GM15510 (cell line): Measurements from ENCODE around the gene GCAT.
A peak's percentile ranks its signal among the peaks of the same experiment; 100 is the strongest.

Experiments
- POLR2A ChIP-seq: IDR thresholded peaks from 3 replicates; pipeline ENCODE4 v1.6.1; 2011; ENCODE audit warnings: borderline replicate concordance; ENCODE audit not compliant: insufficient read length; ENCODE audit errors: extremely low read depth

The GCAT gene

GRCh38 chr22:37807410-37808293 lies at the start of gene GCAT:
Gene GCAT (plus strand): TSS chr22:37807934. CDS start chr22:37807968, 34 bp downstream.
- peak; percentile 58 for TF ChIP-seq POLR2A

- no peak for TF ChIP-seq POLR2A
These were observed 49.0 kb upstream of the GCAT start for GRCh38 chr22:37758694-37759093.

- no peak for TF ChIP-seq POLR2A
These were observed 48.5 kb upstream of the GCAT start for GRCh38 chr22:37759281-37759680.

GRCh38 chr22:37760152-37760551 lies 47.6 kb upstream of the GCAT start:
- no peak for TF ChIP-seq POLR2A

- TF ChIP-seq POLR2A: no peak
These were observed 45.3 kb upstream of the GCAT start for GRCh38 chr22:37762389-37762836.

GRCh38 chr22:37763012-37763411 lies 44.7 kb upstream of the GCAT start:
- no peak for TF ChIP-seq POLR2A

- no peak for TF ChIP-seq POLR2A
These were observed 44.1 kb upstream of the GCAT start for GRCh38 chr22:37763652-37764051.

GRCh38 chr22:37764622-37765021 lies 43.1 kb upstream of the GCAT start:
- TF ChIP-seq POLR2A: no peak

- no peak for TF ChIP-seq POLR2A
These were observed 42.2 kb upstream of the GCAT start for GRCh38 chr22:37765498-37765897.

GRCh38 chr22:37765953-37766576 lies 41.7 kb upstream of the GCAT start:
- no peak for TF ChIP-seq POLR2A

- TF ChIP-seq POLR2A: no peak
These were observed 39.5 kb upstream of the GCAT start for GRCh38 chr22:37768273-37768672.

GRCh38 chr22:37769056-37769455 lies 38.7 kb upstream of the GCAT start:
- TF ChIP-seq POLR2A: no peak

GRCh38 chr22:37771081-37771480 lies 36.7 kb upstream of the GCAT start:
- no peak for TF ChIP-seq POLR2A

- TF ChIP-seq POLR2A: no peak
These were observed 35.9 kb upstream of the GCAT start for GRCh38 chr22:37771702-37772427.

- no peak for TF ChIP-seq POLR2A
These were observed 33.0 kb upstream of the GCAT start for GRCh38 chr22:37774728-37775127.
